Stimulated activated CD4-positive, alpha-beta T cell treated with anti-CD3 and anti-CD28 coated beads, Interleukin-12 subunit alpha, Interleukin-12 subunit beta, amount 100 ng/mL, for 4 hours (primary cell): ENCODE measurements around the gene ATP8B4.
"Not testable (repeated sequence)": the region's sequence is repeated elsewhere in the genome, so short reads cannot be mapped to it uniquely, and the experiment has no call there.

Source experiments
- DNase-seq: peaks from one replicate; pipeline ENCODE4 v3.0.0-alpha.2; 2020

The ATP8B4 gene

GRCh38 chr15:50140098-50140497 lies 21.1 kb upstream of the ATP8B4 start:
- DNase-seq, result no peak

GRCh38 chr15:50138391-50138790 lies 19.4 kb upstream of the ATP8B4 start:
- DNase-seq, result no peak

GRCh38 chr15:50137893-50138292 lies 18.9 kb upstream of the ATP8B4 start:
- no peak for DNase-seq

GRCh38 chr15:50137330-50137761 lies 18.3 kb upstream of the ATP8B4 start:
- peak; percentile 3 for DNase-seq

GRCh38 chr15:50135031-50135551 lies 16.1 kb upstream of the ATP8B4 start:
- DNase-seq, result peak; percentile 2

- no peak for DNase-seq
Observed at GRCh38 chr15:50134524-50135024, 15.5 kb upstream of the ATP8B4 start.

- not testable (repeated sequence) for DNase-seq
Observed at GRCh38 chr15:50132251-50132984, 13.4 kb upstream of the ATP8B4 start.

GRCh38 chr15:50131617-50132016 lies 12.6 kb upstream of the ATP8B4 start:
- no peak for DNase-seq

- no peak for DNase-seq
Observed at GRCh38 chr15:50128266-50128665, 9.2 kb upstream of the ATP8B4 start.

- no peak for DNase-seq
Observed at GRCh38 chr15:50127255-50127777, 8.3 kb upstream of the ATP8B4 start.

- no peak for DNase-seq
Observed at GRCh38 chr15:50126072-50126471, 7.0 kb upstream of the ATP8B4 start.

- DNase-seq, result no peak
Observed at GRCh38 chr15:50124631-50125030, 5.6 kb upstream of the ATP8B4 start.

GRCh38 chr15:50123861-50124557 lies 5.0 kb upstream of the ATP8B4 start:
- DNase-seq, result no peak

GRCh38 chr15:50120729-50121128 lies 1.7 kb upstream of the ATP8B4 start:
- no peak for DNase-seq

- DNase-seq, result no peak
Observed at GRCh38 chr15:50117431-50118027, 1.5 kb downstream of the ATP8B4 start.

- DNase-seq, result no peak
Observed at GRCh38 chr15:50116477-50116876, 2.6 kb downstream of the ATP8B4 start.

GRCh38 chr15:50113992-50114780 lies 4.8 kb downstream of the ATP8B4 start:
- DNase-seq, result no peak

GRCh38 chr15:50113187-50113505 lies 5.9 kb downstream of the ATP8B4 start:
- DNase-seq, result no peak

GRCh38 chr15:50112488-50113186 lies 6.4 kb downstream of the ATP8B4 start:
- no peak for DNase-seq

- no peak for DNase-seq
Observed at GRCh38 chr15:50110285-50110684, 8.7 kb downstream of the ATP8B4 start.

GRCh38 chr15:50109076-50109987 lies 9.7 kb downstream of the ATP8B4 start:
- DNase-seq, result no peak
